T-helper 1 cell treated with Interleukin-12 subunit alpha and Interleukin-12 subunit beta and Interleukin-4 antibody, amounts not matched to agents 30 ng/mL and 1 ng/mL, for 36 hours (primary cell): ENCODE measurements around the gene TESK2. TPM values are rescaled to one million over a fixed set of nuclear protein-coding genes. Genes with fewer than 3 reads are reported as not detected.
"Not testable (repeated sequence)": the region's sequence is repeated elsewhere in the genome, so short reads cannot be mapped to it uniquely, and the experiment has no call there.

Experiments
- intact Hi-C: fragments of 100-400 bp; cut with micrococcal nuclease; formaldehyde crosslinking; loops from one replicate; pipeline ENCODE4 v1.15.1; 2024
- total RNA-seq: library from RNA; stranded (reverse); gene quantifications from 2 replicates; pipeline ENCODE4 v1.2.3, GENCODE V29; 2022

The TESK2 gene, protein sequence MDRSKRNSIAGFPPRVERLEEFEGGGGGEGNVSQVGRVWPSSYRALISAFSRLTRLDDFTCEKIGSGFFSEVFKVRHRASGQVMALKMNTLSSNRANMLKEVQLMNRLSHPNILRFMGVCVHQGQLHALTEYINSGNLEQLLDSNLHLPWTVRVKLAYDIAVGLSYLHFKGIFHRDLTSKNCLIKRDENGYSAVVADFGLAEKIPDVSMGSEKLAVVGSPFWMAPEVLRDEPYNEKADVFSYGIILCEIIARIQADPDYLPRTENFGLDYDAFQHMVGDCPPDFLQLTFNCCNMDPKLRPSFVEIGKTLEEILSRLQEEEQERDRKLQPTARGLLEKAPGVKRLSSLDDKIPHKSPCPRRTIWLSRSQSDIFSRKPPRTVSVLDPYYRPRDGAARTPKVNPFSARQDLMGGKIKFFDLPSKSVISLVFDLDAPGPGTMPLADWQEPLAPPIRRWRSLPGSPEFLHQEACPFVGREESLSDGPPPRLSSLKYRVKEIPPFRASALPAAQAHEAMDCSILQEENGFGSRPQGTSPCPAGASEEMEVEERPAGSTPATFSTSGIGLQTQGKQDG
- 2.8 and 3.2 TPM in 2 replicates for total RNA-seq

DNA sequence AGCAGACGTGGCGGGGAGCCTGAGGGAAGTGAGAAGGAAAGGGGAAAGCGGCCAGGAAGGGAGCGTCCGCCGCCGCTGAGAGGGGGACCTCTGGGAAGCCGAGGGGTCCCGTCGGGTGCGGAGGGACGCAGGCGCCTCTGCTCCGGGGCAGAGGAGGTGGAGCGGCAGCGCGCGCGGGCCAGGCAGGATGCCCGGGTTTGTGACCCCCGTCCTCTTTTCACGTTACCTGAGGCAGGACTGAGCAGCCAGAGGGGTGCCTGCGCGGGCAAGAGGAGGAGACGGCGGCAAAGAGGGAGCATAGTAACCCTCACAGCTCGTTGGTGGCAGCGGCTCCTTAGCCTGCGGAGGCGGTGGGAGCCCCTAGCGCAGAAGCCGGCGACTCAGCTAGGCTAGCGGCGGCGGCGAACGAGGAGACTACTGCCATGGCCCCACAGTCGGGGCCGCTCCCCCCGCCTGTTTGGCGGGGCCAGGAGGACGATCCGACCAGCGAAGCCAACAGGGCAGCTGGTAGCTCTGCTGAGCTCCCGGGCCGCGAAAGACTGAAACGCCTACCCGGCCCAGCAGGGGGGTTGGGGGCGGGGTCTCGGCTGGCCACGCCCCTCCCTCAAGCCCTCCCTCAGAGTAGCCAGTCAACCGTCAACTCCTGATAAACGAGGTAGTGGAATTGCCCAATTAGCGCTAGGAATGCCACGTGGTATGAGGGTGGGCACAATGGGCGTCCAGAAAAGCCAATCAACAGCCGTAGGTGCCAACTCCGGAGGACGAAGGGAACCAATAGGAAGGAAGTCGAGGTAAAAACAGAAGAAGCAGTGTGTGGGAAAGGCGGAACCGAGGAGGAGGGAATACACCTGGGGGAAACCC lies at the start of gene TESK2:
Gene TESK2 (minus strand): TSS at position 538 of the 861 bp plus-strand sequence. CDS start 33,378 bp downstream, outside the sequence.
- intact Hi-C loops: loop anchor here (1.0 to 5.0 kb wide), 22 partner anchors 9 to 1821 kb away; partner anchors contain the start of genes AKR1A1, ARMH1, CCDC163 and EIF2B3

- intact Hi-C loops: no loop called here
These were observed 45.9 kb upstream of the TESK2 start for GRCh38 chr1:45536886-45537285.

DNA sequence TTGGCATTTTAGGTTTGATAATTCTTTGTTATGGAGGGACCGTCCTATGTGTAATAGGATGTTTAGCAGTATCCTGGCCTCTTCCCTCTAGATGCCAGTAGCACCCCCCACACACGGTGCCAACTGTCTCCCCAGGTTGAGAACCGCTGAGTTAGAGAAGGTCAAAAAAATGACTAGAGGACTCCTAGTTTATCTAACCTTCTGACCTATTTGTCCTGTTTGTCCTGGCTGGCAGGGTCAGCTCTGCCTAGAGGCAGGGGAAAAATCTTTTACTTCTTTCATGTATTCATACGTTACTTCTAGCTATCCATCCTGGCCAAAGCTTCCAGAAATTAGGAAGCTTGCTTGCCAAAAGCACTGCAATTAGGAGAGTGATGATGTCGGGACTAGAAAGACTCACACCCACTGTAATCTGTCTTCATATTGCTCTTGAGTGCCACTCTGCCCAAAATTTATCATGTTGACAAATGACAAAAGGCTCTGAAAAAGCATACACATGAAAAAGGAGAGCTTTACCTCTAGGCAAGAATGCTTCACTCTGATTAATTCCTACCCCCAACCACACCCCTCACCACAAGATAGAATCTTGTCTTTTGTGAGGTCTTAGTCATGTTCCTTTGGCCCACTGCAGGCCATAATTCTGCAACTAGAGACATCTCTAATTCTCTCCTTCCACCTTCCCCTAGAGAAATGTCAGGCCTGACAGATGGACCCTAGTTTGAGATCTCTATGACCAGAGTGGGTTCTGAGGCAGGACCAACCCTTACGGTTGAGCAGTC lies 45.2 kb upstream of the TESK2 start:
- intact Hi-C loops: no loop called here

DNA sequence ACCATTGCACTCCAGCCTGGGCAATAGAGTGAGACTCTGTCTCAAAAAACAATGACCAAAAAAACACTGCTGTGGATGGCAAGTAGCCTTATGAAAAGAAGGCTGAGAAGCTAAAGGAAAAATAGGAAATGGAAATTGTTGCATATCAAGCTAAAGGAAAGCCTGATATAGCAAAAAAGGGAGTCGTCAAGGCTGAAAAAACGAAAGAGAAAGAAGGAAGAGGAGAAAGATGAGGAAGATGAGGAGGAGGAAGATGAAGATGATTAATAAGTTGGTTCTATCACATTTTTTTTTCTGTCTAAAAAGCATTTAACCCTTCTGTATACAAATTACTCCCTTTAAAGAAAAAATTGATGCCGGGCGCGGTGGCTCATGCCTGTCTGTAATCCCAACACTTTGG lies 40.9 kb upstream of the TESK2 start:
- intact Hi-C loops: no loop called here

GRCh38 chr1:45530632-45531135 lies 39.7 kb upstream of the TESK2 start:
- intact Hi-C loops: no loop called here

GRCh38 chr1:45526135-45526644 lies 35.2 kb upstream of the TESK2 start:
- intact Hi-C loops: no loop called here

GRCh38 chr1:45523975-45524374 lies 33.0 kb upstream of the TESK2 start:
- intact Hi-C loops: loop anchor here (2.0 kb wide), 1 partner anchor 163 kb away; the partner anchor contains the start of gene GPBP1L1

DNA sequence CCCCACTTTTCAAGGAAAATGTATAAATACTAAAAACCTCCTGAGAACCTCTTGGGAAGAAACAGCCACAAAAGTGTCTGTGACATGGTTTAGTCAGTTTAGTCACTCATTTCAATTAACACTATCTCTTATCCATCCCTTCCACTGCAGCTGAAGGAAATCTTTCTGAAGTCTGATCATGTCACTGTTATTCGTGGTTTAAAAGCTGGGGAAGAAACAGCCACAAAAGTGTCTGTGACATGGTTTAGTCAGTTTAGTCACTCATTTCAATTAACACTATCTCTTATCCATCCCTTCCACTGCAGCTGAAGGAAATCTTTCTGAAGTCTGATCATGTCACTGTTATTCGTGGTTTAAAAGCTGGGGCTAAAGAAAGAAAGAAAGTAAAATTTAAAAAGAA lies 32.6 kb upstream of the TESK2 start:
- intact Hi-C loops: loop anchor here (2.0 kb wide), 1 partner anchor 163 kb away; the partner anchor contains the start of gene GPBP1L1

- intact Hi-C loops: loop anchor here (1.0 to 2.0 kb wide), 2 partner anchors 21 to 164 kb away; partner anchors contain the start of gene GPBP1L1
These were observed 31.6 kb upstream of the TESK2 start for GRCh38 chr1:45522324-45523104.

GRCh38 chr1:45521413-45522323 lies 30.7 kb upstream of the TESK2 start, which contains the start of gene PRDX1:
TSS of gene PRDX1 (minus strand) at chr1:45521884. CDS start at chr1:45519043, 2,841 bp downstream.
- intact Hi-C loops: loop anchor here (1.0 to 2.0 kb wide), 9 partner anchors 21 to 509 kb away; partner anchors contain the start of genes CCDC163, GPBP1L1, MMACHC and MUTYH

DNA sequence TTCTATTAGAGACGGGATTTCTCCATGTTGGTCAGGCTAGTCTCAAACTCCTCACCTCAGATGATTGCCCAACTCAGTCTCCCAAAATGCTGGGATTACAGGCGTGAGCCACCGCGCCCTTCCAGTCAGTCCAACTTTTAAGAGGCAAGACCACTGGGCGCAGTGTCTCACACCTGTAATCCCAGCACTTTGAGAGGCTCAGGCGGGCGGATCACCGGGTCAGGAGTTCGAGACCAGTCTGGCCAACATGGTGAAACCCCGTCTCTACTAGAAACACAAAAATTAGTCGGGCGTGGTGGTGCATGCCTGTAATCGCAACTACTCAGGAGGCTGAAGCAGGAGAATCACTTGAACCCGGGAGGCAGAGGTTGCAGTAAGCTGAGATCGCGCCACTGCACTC lies 28.8 kb upstream of the TESK2 start:
- intact Hi-C loops: not testable (repeated sequence)

- intact Hi-C loops: no loop called here
These were observed 27.9 kb upstream of the TESK2 start for GRCh38 chr1:45518910-45519309.

DNA sequence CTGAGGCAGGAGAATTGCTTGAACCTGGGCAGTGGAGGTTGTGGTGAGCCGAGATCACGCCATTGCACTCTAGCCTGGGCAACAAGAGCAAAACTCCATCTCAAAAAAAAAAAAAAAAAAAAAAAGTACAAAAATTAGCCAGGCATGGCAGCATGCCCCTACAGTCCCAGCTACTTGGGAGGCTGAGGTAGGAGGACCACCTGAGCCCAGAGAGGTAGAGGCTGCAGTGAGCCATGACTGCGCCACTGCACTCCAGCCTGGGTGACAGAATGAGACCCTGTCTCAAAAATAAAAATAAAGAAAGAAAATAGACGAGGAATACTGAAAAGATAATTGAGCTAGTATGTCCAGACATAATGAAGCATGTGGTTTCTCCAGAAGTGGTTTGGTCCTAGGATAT lies 27.4 kb upstream of the TESK2 start:
- intact Hi-C loops: not testable (repeated sequence)

- intact Hi-C loops: no loop called here
These were observed 25.5 kb upstream of the TESK2 start for GRCh38 chr1:45516465-45516864.

- intact Hi-C loops: no loop called here
These were observed 25.1 kb upstream of the TESK2 start for GRCh38 chr1:45516036-45516435.

- intact Hi-C loops: loop anchor here (2.0 kb wide), 3 partner anchors 37 to 329 kb away; partner anchors contain the start of genes AKR1A1 and GPBP1L1
These were observed 22.7 kb upstream of the TESK2 start for GRCh38 chr1:45513532-45514260.

DNA sequence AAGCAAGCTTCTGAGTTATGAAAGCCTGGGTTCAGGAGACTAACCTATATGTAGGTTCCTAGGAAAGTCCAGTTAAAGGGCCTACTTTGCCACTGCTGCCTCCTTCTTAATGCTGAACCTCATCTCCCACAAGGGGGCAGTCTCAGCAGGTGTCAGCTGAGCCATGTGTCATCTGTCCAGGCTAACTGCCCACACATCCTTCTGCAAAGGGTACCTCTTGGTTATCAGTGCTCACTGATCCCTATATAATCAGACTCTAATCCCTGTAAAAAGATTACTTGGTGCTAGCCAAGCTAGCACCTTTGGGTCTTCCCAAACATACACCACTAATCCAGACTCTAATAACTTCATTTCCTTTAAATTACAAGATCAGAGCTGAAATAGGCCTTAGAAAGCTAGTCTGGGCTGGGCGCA lies 21.7 kb upstream of the TESK2 start:
- intact Hi-C loops: loop anchor here (1.0 to 2.0 kb wide), 4 partner anchors 38 to 330 kb away; partner anchors contain the start of genes AKR1A1 and GPBP1L1
